Neutrophil (primary cell): ENCODE results near the gene ZBTB16.
A peak's percentile ranks its signal among the peaks of the same experiment; 100 is the strongest.

Experiments
- H3K27ac ChIP-seq: fragments of 200-600 bp; sonication (generic); 2 replicates; pipeline ENCODE4 v1.5.1; 2016; ENCODE audit warnings: mild to moderate bottlenecking, moderate library complexity
- H3K27me3 ChIP-seq: fragments of 200-600 bp; sonication (generic); 2 replicates; pipeline ENCODE4 v1.6.0; 2016; ENCODE audit warnings: mild to moderate bottlenecking
- H3K36me3 ChIP-seq: fragments of 200-600 bp; sonication (generic); 2 replicates; pipeline ENCODE4 v1.5.1; 2017
- H3K4me1 ChIP-seq, 2 experiments: fragments of 200-600 bp in 1 of 2; sonication (generic) in 1 of 2; 1 replicate in 1 of 2; 2 replicates in 1 of 2; pipeline versions ENCODE4 v1.5.1 to v1.6.1; 2013 to 2016; ENCODE audit warnings: low read depth in 1 of 2, low read length in 1 of 2, mild to moderate bottlenecking in 1 of 2, moderate library complexity in 1 of 2; ENCODE audit not compliant: control insufficient read depth in 1 of 2, insufficient read depth in 1 of 2
- H3K4me3 ChIP-seq, 2 experiments: fragments of 200-600 bp in 1 of 2; sonication (generic) in 1 of 2; 1 replicate in 1 of 2; 2 replicates in 1 of 2; pipeline ENCODE4 v1.5.1; 2013 to 2016; ENCODE audit warnings: low read depth in 1 of 2, low read length in 1 of 2, mild to moderate bottlenecking in 1 of 2, moderate library complexity in 1 of 2
- H3K9me3 ChIP-seq: fragments of 200-600 bp; sonication (generic); 2 replicates; pipeline ENCODE4 v1.5.1; 2016
- TF ChIP-seq, protein P1 (sequence below): fragments of 200-600 bp; sonication (generic); IDR thresholded peaks from 2 replicates; pipeline ENCODE4 v1.5.1; 2016; ENCODE audit warnings: antibody characterized with exemption

The ZBTB16 gene

DNA sequence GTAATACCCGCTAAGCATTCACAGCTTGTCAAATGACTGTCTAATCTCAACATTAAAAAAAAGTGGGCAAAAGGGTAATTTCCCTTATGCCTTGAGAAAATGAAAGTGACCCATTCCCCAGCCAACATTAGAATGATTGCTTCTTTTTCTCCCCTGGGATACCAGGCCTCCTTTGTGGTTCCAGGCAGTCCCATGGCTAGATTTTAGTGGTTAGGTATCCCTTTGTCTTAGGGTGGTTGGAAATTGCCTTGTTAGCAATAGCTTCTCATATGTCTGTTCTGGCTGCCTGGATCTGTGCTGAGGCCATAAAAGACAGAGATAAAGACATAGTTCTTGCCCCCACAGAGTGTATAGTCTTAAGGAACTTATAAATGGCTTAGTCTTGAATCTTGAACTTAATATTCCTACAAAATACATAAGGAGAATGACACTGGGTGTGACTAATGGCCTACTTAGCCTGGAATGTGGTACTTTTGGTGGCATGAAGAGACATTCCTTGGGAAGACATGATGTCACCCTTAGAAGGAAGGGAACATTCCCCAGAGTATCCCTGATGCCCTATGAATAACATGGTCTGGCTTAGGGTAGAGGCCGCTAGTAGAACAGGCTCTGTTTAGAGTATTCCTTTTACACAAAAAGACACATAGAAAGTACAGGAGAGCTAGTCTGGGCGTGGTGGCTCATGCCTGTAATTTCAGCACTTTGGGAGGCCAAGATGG is 90.3 kb downstream of the ZBTB16 start:
- Histone ChIP-seq H3K9me3 (no peaks in the 10 kb centered on the region), H3K36me3 (no peaks in the 10 kb centered on the region), H3K27ac (no peak overlapping the region), H3K4me1 (peaks cover 14 to 28% of the 10 kb centered on the region in 2 experiments), H3K4me3 (no peak overlapping the region), H3K27me3 (no peaks in the 10 kb centered on the region)
- TF ChIP-seq, protein P1, sequence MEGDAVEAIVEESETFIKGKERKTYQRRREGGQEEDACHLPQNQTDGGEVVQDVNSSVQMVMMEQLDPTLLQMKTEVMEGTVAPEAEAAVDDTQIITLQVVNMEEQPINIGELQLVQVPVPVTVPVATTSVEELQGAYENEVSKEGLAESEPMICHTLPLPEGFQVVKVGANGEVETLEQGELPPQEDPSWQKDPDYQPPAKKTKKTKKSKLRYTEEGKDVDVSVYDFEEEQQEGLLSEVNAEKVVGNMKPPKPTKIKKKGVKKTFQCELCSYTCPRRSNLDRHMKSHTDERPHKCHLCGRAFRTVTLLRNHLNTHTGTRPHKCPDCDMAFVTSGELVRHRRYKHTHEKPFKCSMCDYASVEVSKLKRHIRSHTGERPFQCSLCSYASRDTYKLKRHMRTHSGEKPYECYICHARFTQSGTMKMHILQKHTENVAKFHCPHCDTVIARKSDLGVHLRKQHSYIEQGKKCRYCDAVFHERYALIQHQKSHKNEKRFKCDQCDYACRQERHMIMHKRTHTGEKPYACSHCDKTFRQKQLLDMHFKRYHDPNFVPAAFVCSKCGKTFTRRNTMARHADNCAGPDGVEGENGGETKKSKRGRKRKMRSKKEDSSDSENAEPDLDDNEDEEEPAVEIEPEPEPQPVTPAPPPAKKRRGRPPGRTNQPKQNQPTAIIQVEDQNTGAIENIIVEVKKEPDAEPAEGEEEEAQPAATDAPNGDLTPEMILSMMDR = no peak

DNA sequence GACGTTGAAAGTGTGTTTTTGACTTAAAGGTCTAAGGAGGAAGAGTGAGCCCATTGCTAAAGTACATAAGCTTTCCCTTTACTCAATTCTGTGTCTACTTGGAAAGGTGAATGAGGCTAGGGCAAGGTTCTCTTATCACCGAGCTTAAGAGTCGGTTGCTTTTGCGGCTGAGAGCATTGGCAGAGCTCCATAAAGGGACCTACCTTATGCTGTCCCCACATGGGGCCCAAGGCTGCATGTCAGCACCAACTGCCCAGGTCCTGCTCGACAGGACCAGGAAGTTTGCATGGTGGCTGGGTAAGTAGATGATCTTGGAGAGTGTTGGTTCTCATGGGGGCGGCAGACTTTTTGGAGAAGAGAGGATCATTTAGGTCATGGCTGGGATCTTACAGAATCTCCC is 91.2 kb downstream of the ZBTB16 start:
- no peak overlapping the region for H3K4me3 ChIP-seq
- H3K27me3 ChIP-seq = no peaks in the 10 kb centered on the region
- H3K36me3 ChIP-seq = no peaks in the 10 kb centered on the region
- H3K4me1 ChIP-seq = peaks cover 22 to 36% of the 10 kb centered on the region in 2 experiments
- no peaks in the 10 kb centered on the region for H3K9me3 ChIP-seq
- TF ChIP-seq, protein P1 = no peak
- H3K27ac ChIP-seq = no peak overlapping the region

DNA sequence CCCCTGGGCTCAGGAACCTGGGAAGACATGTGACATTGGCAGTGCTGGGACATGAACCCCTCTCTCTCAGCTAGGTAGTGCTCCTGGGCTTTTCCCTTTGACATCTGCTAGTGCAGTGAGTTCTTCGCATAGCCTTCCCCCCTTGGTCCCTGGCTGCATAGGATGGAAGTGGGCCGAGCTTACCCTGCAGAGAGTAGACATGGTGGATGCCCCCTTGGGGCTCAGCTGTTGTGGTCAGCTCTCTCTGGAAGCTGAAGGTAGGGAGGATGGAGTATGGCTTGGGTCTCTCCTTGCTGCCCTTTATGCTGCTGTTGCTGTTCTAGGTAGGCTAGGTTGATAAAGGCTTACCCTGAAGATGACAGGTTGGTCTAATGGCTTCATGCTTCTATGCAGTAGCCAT is 92.1 kb downstream of the ZBTB16 start:
- peaks cover 22 to 40% of the 10 kb centered on the region in 2 experiments for H3K4me1 ChIP-seq

DNA sequence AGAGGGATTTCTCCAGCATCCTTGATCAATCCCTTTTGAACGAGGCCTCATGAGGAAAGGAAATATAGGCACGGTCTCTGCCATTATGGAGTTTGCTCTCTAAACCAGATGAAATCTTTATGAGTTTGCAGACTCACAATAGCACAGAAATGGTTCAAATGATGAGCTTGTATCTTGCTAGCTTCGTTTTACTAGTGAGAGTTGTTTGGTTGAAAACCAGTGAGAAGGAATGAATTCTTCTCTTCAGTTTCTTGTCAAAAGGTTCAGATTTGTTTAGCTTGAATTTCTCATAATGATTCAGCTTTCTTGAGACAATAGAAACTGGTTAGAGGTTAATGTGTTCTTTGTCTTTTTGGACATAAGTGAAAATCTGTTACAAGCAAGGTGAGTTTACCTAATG is 92.7 kb downstream of the ZBTB16 start:
- no peak overlapping the region for H3K27ac ChIP-seq
- H3K36me3 ChIP-seq = no peaks in the 10 kb centered on the region
- H3K4me1 ChIP-seq = peaks cover 22 to 40% of the 10 kb centered on the region in 2 experiments
- TF ChIP-seq, protein P1 = no peak
- H3K27me3 ChIP-seq = no peaks in the 10 kb centered on the region
- H3K4me3 ChIP-seq = no peak overlapping the region
- no peaks in the 10 kb centered on the region for H3K9me3 ChIP-seq

More for the DNA sequence above, 92.1 kb downstream of the ZBTB16 start:
- no peak overlapping the region for H3K4me3 ChIP-seq
- no peak overlapping the region for H3K27ac ChIP-seq
- H3K36me3 ChIP-seq = no peaks in the 10 kb centered on the region
- H3K9me3 ChIP-seq = no peaks in the 10 kb centered on the region
- TF ChIP-seq, protein P1 = no peak
- H3K27me3 ChIP-seq = no peaks in the 10 kb centered on the region

DNA sequence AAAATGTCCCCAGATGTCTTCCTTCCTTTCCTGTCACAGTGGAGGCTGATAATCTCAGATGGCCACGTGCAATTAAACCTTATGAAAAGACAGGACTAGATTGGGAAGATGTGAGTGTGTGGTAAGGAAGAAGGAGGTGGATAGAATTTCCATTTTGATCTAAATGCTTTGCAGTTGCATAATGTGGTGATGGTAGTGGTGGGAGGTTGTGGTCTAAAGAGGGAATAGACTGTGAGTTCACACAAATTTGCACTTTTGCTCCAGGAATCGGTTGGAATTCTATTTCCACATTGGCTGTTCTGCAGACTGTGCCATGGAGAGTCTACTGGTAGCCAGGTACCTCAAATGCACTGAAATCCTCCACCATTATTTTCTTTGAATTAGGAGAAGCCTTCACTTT is 93.3 kb downstream of the ZBTB16 start:
- Histone ChIP-seq H3K4me1 (peaks cover 22 to 40% of the 10 kb centered on the region in 2 experiments), H3K36me3 (no peaks in the 10 kb centered on the region)
- TF ChIP-seq, protein P1 = no peak

More for the DNA sequence above, 93.3 kb downstream of the ZBTB16 start:
- Histone ChIP-seq H3K27ac (peak overlapping the region; percentile 80), H3K4me3 (no peak overlapping the region), H3K9me3 (no peaks in the 10 kb centered on the region), H3K27me3 (no peaks in the 10 kb centered on the region)
